HepG2 (cell line): Measurements from ENCODE around the gene CCDC97. TPM values are rescaled to one million over a fixed set of nuclear protein-coding genes. Genes with fewer than 3 reads are reported as not detected.

ENCODE experiments used
- ATAC-seq: fragments of 200-7000 bp; cut with Tn5 transposase; 3 replicates; pipeline ENCODE4 v1.9.1; 2020; ENCODE audit warnings: mild to moderate bottlenecking, moderate library complexity
- BruUV-seq: library from RNA; stranded (reverse); fragments of 400-500 nt; replicated peaks from 2 replicates; lab custom pipeline; 2021; lab: Mats Ljungman, UMichigan
- CTCF ChIA-PET: fragments of 300-600 bp; formaldehyde crosslinking; extraction: SDS; loops from one replicate; lab custom pipeline; 2021; ENCODE audit warnings: low total read pairs, inconsistent platforms, low intra/inter-chr PET ratio; lab: Yijun Ruan, JAX
- POLR2A ChIA-PET: fragments of 350-600 bp; sonication (Branson Sonifier 250); formaldehyde crosslinking; loops from one replicate; lab custom pipeline; 2020; ENCODE audit warnings: antibody characterized with exemption, inconsistent platforms; lab: Yijun Ruan, JAX
- DNase-seq: peaks from one replicate; pipeline ENCODE4 v3.0.0-alpha.2; 2015; ENCODE audit warnings: low spot score
- FAIRE-seq: peaks from 3 replicates; lab custom pipeline; 2011; peaks lifted over from hg19 to GRCh38; lab: Jason Lieb, UNC
- H2AFZ ChIP-seq: one replicate; pipeline ENCODE4 v1.6.1; 2011; ENCODE audit warnings: low read length, inconsistent platforms
- H3K27ac ChIP-seq: fragments of 300-600 bp; 3 replicates; pipeline ENCODE4 v1.8.0; 2011; ENCODE audit warnings: mixed run types, mild to moderate bottlenecking, mixed read lengths, low read length, inconsistent platforms; ENCODE audit not compliant: insufficient read depth; ENCODE audit errors: extremely low read length
- H3K27me3 ChIP-seq, 2 experiments: fragments of 200-600 bp in 1 of 2; 2 replicates in 1 of 2; 3 replicates in 1 of 2; pipeline versions ENCODE4 v1.6.0 to v1.8.0; 2011; ENCODE audit warnings: low read length in 2 of 2, mild to moderate bottlenecking in 2 of 2, moderate library complexity in 2 of 2, inconsistent platforms in 1 of 2; ENCODE audit not compliant: insufficient read depth in 2 of 2, control insufficient read depth in 1 of 2
- H3K36me3 ChIP-seq, 2 experiments: fragments of 200-600 bp in 1 of 2; replicated peaks in 1 of 2; 2 replicates in 1 of 2; 3 replicates in 1 of 2; pipeline versions ENCODE4 v1.5.1 to v1.8.0; 2011; ENCODE audit warnings: low read length in 2 of 2, inconsistent platforms in 1 of 2; ENCODE audit not compliant: insufficient read depth in 2 of 2, control insufficient read depth in 1 of 2
- H3K4me1 ChIP-seq: 2 replicates; pipeline ENCODE4 v1.5.1; 2012; ENCODE audit warnings: low read length, inconsistent platforms; ENCODE audit not compliant: insufficient read depth
- H3K4me2 ChIP-seq: 2 replicates; pipeline ENCODE4 v1.6.0; 2011; ENCODE audit warnings: low read depth, low read length, inconsistent platforms
- H3K4me3 ChIP-seq, 3 experiments: fragments of 200-600 bp in 1 of 3; sonication (generic), shearing (Covaris generic) in 1 of 3; replicated peaks in 1 of 3; 2 replicates each; pipeline ENCODE4 v1.5.1; 2011 to 2016; ENCODE audit warnings: low read length in 3 of 3, inconsistent platforms in 2 of 3, low read depth in 2 of 3, mild to moderate bottlenecking in 2 of 3, control low read depth in 1 of 3, mixed read lengths in 1 of 3; ENCODE audit not compliant: insufficient read depth in 1 of 3
- H3K79me2 ChIP-seq: one replicate; pipeline ENCODE4 v1.6.1; 2011; ENCODE audit warnings: low read length, inconsistent platforms; ENCODE audit not compliant: insufficient read depth
- H3K9ac ChIP-seq: 2 replicates; pipeline ENCODE4 v1.6.0; 2011; ENCODE audit warnings: mild to moderate bottlenecking, low read depth, low read length, inconsistent platforms; ENCODE audit not compliant: insufficient read depth
- H3K9me3 ChIP-seq: 2 replicates; pipeline ENCODE4 v1.5.1; 2012; ENCODE audit warnings: mild to moderate bottlenecking, low read length
- H4K20me1 ChIP-seq: 2 replicates; pipeline ENCODE4 v1.6.0; 2011; ENCODE audit warnings: inconsistent platforms, mild to moderate bottlenecking, low read length, moderate library complexity; ENCODE audit not compliant: insufficient read depth
- PHF8 ChIP-seq: sonication (generic); formaldehyde crosslinking; IDR thresholded peaks from 2 replicates; pipeline ENCODE4 v1.5.0; 2020; ENCODE audit warnings: missing genetic modification reagents
- RORA ChIP-seq: sonication (generic); formaldehyde crosslinking; IDR thresholded peaks from 2 replicates; pipeline ENCODE4 v1.5.0; 2020; ENCODE audit warnings: mild to moderate bottlenecking, missing genetic modification reagents, moderate library complexity
- SPEN ChIP-seq: sonication (generic); formaldehyde crosslinking; IDR thresholded peaks from 2 replicates; pipeline ENCODE4 v1.5.1; 2020; ENCODE audit warnings: low read depth, mild to moderate bottlenecking, missing genetic modification reagents
- SRSF9 ChIP-seq: fragments of 200-400 bp; formaldehyde crosslinking; IDR thresholded peaks from 2 replicates; pipeline ENCODE4 v1.6.1; 2018; ENCODE audit warnings: borderline replicate concordance, mild to moderate bottlenecking, low read depth, low read length; ENCODE audit not compliant: insufficient read depth, poor library complexity, severe bottlenecking
- STAG1 ChIP-seq: sonication (generic); formaldehyde crosslinking; IDR thresholded peaks from 2 replicates; pipeline ENCODE4 v1.4.0; 2020; ENCODE audit warnings: missing genetic modification reagents
- ZC3H4 ChIP-seq: sonication (generic); formaldehyde crosslinking; IDR thresholded peaks from 2 replicates; pipeline ENCODE4 v1.4.0; 2020; ENCODE audit warnings: missing genetic modification reagents, borderline replicate concordance
- ZKSCAN1 ChIP-seq: fragments of 150-350 bp; IDR thresholded peaks from 2 replicates; pipeline ENCODE4 v1.6.1; 2014; ENCODE audit warnings: low read length
- ZNF138 ChIP-seq: sonication (generic); formaldehyde crosslinking; IDR thresholded peaks from 2 replicates; pipeline ENCODE4 v1.5.0; 2020; ENCODE audit warnings: mild to moderate bottlenecking, low read depth, missing genetic modification reagents
- ZNF460 ChIP-seq: sonication (generic); formaldehyde crosslinking; IDR thresholded peaks from 2 replicates; pipeline ENCODE4 v1.5.1; 2020; ENCODE audit warnings: missing genetic modification reagents, mild to moderate bottlenecking, borderline replicate concordance
- WGBS: methylation state at CpG from one replicate; pipeline ENCODE4 v1.1.6; 2017; ENCODE audit warnings: low lambda C conversion rate; 5-methylcytosine and 5-hydroxymethylcytosine counted together
- in situ Hi-C: cut with HindIII; loops from 2 replicates; pipeline ENCODE4 v1.10.0; 2017; ENCODE audit warnings: low pct_unique_long_range_greater_than_20kb; ENCODE audit not compliant: extremely low pct_ligation_motif_present
- intact Hi-C: fragments of 100-400 bp; cut with micrococcal nuclease; formaldehyde crosslinking; loops from one replicate; pipeline ENCODE4 v1.10.0; 2022; ENCODE audit not compliant: unreplicated experiment
- polyA plus RNA-seq, 8 experiments: library from polyadenylated mRNA; depleted of rRNA in 3 of 8; stranded (reverse) in 7 of 8; unstranded in 1 of 8; fragments of >200 nt; fragmentation: Illumina TruSeq in 4 of 8; extraction: Trizol in 4 of 8; gene quantifications; 2 replicates each; pipeline versions ENCODE4 v1.2.1 to v1.2.3, GENCODE V29; 2011 to 2016; ENCODE audit warnings: low read depth in 4 of 8, missing spikeins in 1 of 8, mixed read lengths in 1 of 8; ENCODE audit not compliant: insufficient read depth in 1 of 8
- total RNA-seq, 5 experiments: library from RNA; depleted of rRNA; stranded (reverse); fragments of >200 nt; fragmentation: Illumina TruSeq; extraction: Trizol; gene quantifications; 2 replicates each; pipeline ENCODE4 v1.2.3, GENCODE V29; 2016; ENCODE audit warnings: low read depth in 1 of 5
- TF ChIP-seq, protein P1 (sequence below): sonication (generic); formaldehyde crosslinking; IDR thresholded peaks from 2 replicates; pipeline ENCODE4 v1.4.0; 2020; ENCODE audit warnings: missing genetic modification reagents, borderline replicate concordance
- TF ChIP-seq, protein P2 (sequence below): sonication (generic); IDR thresholded peaks from 2 replicates; pipeline ENCODE4 v1.6.1; 2016; ENCODE audit warnings: low read depth, borderline replicate concordance
- TF ChIP-seq, protein P3 (sequence below): IDR thresholded peaks from 2 replicates; pipeline ENCODE4 v1.6.1; 2018; ENCODE audit warnings: missing genetic modification reagents, mild to moderate bottlenecking, missing compliant biosample characterization

Gene CCDC97
- total and polyA plus RNA-seq, 2 of the 13 experiments (the other 11 are each of a cell fraction or from before 2014, with no cell fraction given): 6.2 to 7.3 TPM

DNA sequence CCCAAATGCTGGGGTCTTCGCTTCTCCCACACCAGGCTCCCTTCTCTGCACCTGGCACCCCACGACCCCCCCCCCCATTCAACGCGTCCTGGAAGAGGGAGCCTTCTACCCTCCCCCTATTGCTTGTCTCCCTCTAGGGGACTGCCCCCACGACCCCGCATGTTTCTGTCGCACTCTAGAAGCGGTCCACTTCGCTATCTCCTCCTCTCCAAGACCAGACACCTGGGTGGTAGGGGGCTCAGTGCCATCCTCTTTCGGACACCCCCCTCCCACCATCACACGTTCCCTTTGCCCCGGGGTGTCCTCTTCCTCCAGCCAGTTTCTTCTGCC is 42.3 kb downstream of the CCDC97 start (continued):
- TF ChIP-seq, protein P1, sequence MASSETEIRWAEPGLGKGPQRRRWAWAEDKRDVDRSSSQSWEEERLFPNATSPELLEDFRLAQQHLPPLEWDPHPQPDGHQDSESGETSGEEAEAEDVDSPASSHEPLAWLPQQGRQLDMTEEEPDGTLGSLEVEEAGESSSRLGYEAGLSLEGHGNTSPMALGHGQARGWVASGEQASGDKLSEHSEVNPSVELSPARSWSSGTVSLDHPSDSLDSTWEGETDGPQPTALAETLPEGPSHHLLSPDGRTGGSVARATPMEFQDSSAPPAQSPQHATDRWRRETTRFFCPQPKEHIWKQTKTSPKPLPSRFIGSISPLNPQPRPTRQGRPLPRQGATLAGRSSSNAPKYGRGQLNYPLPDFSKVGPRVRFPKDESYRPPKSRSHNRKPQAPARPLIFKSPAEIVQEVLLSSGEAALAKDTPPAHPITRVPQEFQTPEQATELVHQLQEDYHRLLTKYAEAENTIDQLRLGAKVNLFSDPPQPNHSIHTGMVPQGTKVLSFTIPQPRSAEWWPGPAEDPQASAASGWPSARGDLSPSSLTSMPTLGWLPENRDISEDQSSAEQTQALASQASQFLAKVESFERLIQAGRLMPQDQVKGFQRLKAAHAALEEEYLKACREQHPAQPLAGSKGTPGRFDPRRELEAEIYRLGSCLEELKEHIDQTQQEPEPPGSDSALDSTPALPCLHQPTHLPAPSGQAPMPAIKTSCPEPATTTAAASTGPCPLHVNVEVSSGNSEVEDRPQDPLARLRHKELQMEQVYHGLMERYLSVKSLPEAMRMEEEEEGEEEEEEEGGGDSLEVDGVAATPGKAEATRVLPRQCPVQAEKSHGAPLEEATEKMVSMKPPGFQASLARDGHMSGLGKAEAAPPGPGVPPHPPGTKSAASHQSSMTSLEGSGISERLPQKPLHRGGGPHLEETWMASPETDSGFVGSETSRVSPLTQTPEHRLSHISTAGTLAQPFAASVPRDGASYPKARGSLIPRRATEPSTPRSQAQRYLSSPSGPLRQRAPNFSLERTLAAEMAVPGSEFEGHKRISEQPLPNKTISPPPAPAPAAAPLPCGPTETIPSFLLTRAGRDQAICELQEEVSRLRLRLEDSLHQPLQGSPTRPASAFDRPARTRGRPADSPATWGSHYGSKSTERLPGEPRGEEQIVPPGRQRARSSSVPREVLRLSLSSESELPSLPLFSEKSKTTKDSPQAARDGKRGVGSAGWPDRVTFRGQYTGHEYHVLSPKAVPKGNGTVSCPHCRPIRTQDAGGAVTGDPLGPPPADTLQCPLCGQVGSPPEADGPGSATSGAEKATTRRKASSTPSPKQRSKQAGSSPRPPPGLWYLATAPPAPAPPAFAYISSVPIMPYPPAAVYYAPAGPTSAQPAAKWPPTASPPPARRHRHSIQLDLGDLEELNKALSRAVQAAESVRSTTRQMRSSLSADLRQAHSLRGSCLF (CRISPR knock-in tag): no peak
- peak; percentile 33; the same call in 1 of the 2 replicates for TF ChIP-seq STAG1

DNA sequence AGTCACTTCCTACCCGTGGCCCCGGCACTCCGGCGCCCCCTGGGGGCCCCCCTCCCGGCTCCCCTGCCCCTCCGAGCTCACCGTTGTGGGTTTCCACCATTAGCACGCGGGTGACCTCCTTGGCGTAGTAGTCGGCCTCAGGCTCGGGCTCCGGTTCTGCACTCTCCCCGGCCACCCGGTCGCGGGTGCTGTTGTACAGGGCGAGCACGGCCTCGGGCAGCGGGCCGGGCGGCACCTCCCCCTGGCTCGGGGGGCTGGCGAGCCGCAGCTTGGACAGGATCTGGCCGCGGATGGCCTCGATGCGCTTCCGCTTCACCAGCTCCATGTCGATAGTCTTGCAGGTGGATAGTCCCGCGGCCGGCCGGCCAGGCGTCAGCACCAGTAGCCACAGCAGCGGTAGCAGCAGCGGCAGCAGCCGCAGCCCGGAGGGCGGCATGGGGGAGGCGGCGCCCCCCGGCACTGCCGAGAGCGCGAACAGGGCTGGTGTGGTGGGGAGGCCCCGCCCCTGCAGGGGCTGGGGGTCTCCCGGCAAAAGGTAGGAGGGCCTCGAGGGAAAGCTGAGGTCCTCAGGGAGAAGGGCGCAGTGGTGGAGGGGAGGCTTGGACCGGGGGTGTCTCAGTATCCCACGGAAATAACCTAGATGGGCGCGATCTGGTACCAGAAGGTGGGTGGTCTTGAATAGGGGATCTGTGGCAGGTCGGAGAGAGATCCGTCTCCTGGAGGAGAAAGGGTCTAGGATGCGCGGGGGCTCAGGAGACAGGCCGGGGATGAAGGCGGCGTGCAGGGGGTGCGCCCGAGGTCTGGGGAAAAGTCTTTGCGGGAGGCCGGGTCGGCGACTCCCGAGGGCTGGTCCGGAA is 42.9 kb downstream of the CCDC97 start:
- no peak overlapping the region for H2AFZ ChIP-seq
- peak overlapping the region; percentile 82 for H3K9ac ChIP-seq
- ChIA-PET POLR2A (interaction anchor here (1.1 to 3.1 kb wide), 11 partner anchors 11 to 127 kb away, joined by 3 to 73 read pairs (median 8); partner anchors contain the start of genes B3GNT8, B9D2, CCDC97 and DMAC2), CTCF (interaction anchor here (1.4 to 2.3 kb wide), 2 partner anchors 31 to 44 kb away, joined by 6 to 12 read pairs; no protein-coding TSS in a partner anchor)
- peak overlapping the region; percentile 60 for H3K27ac ChIP-seq
- no TSS peak for BruUV-seq
- no peak for FAIRE-seq
- no peaks in the 10 kb centered on the region; a peak in 1 of 5 replicates for H3K27me3 ChIP-seq
- H3K79me2 ChIP-seq: peaks cover 29% of the 10 kb centered on the region
- peak overlapping the region; percentile 90 to 95 (median 95) for H3K4me3 ChIP-seq
- peak; percentile 54 for DNase-seq
- peaks cover 6 to 10% of the 10 kb centered on the region in 2 experiments; a peak in 2 of 5 replicates for H3K36me3 ChIP-seq
- H3K4me1 ChIP-seq: peaks cover 32% of the 10 kb centered on the region
- in situ Hi-C loops (loop anchor here (5.0 kb wide), 1 partner anchor 41 kb away; the partner anchor contains the start of gene CCDC97), intact Hi-C loops (loop anchor here (1.0 to 2.0 kb wide), 2 partner anchors 12 to 28 kb away; no protein-coding TSS in a partner anchor)
- peak overlapping the region; percentile 80 for H3K4me2 ChIP-seq
- H3K9me3 ChIP-seq: no peaks in the 10 kb centered on the region
- 1% methylated on average over 39 of the region's 71 CpGs for WGBS
- peaks cover 12% of the 10 kb centered on the region; the same call in 1 of the 2 replicates for H4K20me1 ChIP-seq
- peak; percentile 67 for ATAC-seq
- TF ChIP-seq, protein P2, sequence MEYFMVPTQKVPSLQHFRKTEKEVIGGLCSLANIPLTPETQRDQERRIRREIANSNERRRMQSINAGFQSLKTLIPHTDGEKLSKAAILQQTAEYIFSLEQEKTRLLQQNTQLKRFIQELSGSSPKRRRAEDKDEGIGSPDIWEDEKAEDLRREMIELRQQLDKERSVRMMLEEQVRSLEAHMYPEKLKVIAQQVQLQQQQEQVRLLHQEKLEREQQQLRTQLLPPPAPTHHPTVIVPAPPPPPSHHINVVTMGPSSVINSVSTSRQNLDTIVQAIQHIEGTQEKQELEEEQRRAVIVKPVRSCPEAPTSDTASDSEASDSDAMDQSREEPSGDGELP: no peak
- TF ChIP-seq SPEN (CRISPR knock-in tag) (peak; percentile 18; the same call in 1 of the 2 replicates), ZC3H4 (CRISPR knock-in tag) (no peak), PHF8 (CRISPR knock-in tag) (peak; percentile 56), SRSF9 (no peak), ZKSCAN1 (no peak), RORA (CRISPR knock-in tag) (no peak), ZNF460 (CRISPR knock-in tag) (no peak), ZNF138 (no peak)
- TF ChIP-seq, protein P3, sequence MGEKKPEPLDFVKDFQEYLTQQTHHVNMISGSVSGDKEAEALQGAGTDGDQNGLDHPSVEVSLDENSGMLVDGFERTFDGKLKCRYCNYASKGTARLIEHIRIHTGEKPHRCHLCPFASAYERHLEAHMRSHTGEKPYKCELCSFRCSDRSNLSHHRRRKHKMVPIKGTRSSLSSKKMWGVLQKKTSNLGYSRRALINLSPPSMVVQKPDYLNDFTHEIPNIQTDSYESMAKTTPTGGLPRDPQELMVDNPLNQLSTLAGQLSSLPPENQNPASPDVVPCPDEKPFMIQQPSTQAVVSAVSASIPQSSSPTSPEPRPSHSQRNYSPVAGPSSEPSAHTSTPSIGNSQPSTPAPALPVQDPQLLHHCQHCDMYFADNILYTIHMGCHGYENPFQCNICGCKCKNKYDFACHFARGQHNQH: peak; percentile 61; the same call in 1 of the 2 replicates
